ENCODE data around the gene OIT3. TPM values are rescaled to one million over a fixed set of nuclear protein-coding genes. Genes with fewer than 3 reads are reported as not detected.

OIT3 gene
- total RNA-seq, 1 donor from 2014 or later = not detected

DNA sequence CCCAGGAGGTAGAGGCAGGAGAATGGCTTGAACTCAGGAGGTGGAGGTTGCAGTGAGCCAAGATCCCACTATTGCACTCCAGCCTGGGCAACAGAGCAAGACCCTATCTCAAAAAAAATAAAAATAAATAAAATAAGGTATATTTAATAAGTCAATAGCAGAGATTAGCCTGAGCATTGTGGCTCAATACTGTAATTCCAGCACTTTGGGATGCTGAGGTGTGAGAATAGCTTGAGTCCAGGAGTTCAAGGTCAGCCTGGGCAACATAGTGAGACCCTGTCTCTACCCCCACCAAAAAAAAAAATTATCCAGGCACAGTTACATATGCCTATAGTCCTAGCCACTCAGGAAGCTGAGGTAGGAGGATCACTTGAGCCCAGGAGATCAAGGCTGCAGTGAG is 38.4 kb upstream of the OIT3 start:
- no peak overlapping the region for H3K4me3 Mint-ChIP-seq
- Histone ChIP-seq H2AFZ (replicated peaks) (no peak overlapping the region), H3K9me3 (ENCODE audit: low read depth) (no peaks in the 10 kb centered on the region), H4K20me1 (ENCODE audit: low read depth) (no peaks in the 10 kb centered on the region), H3K4me3 (no peak overlapping the region), H3F3A (ENCODE audit: low read depth) (no peaks in the 10 kb centered on the region), H3K4me2 (no peak overlapping the region), H3K27ac (no peak overlapping the region), H3K4me1 (no peaks in the 10 kb centered on the region), H3K79me2 (ENCODE audit: low read depth) (no peaks in the 10 kb centered on the region), H3K9ac (no peak overlapping the region), H3K36me3 (no peaks in the 10 kb centered on the region), H3K27me3 (no peaks in the 10 kb centered on the region)
- no peak for DNase-seq (ENCODE audit: low spot score)
- H3K36me3 Mint-ChIP-seq = peaks cover 6% of the 10 kb centered on the region
- TF ChIP-seq, protein P1, sequence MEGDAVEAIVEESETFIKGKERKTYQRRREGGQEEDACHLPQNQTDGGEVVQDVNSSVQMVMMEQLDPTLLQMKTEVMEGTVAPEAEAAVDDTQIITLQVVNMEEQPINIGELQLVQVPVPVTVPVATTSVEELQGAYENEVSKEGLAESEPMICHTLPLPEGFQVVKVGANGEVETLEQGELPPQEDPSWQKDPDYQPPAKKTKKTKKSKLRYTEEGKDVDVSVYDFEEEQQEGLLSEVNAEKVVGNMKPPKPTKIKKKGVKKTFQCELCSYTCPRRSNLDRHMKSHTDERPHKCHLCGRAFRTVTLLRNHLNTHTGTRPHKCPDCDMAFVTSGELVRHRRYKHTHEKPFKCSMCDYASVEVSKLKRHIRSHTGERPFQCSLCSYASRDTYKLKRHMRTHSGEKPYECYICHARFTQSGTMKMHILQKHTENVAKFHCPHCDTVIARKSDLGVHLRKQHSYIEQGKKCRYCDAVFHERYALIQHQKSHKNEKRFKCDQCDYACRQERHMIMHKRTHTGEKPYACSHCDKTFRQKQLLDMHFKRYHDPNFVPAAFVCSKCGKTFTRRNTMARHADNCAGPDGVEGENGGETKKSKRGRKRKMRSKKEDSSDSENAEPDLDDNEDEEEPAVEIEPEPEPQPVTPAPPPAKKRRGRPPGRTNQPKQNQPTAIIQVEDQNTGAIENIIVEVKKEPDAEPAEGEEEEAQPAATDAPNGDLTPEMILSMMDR (IDR thresholded peaks at IDR 0.05) = no peak
- TF ChIP-seq EZH2phosphoT487 (IDR thresholded peaks at IDR 0.05) = no peak
- TF ChIP-seq EZH2 (IDR thresholded peaks at IDR 0.05) = no peak
- H3K9me3 Mint-ChIP-seq = no peaks in the 10 kb centered on the region
- no peaks in the 10 kb centered on the region for H3K27me3 Mint-ChIP-seq (ENCODE audit: insufficient read depth, low read depth)
- H3K27ac Mint-ChIP-seq = no peak overlapping the region
- H3K4me1 Mint-ChIP-seq = no peaks in the 10 kb centered on the region

DNA sequence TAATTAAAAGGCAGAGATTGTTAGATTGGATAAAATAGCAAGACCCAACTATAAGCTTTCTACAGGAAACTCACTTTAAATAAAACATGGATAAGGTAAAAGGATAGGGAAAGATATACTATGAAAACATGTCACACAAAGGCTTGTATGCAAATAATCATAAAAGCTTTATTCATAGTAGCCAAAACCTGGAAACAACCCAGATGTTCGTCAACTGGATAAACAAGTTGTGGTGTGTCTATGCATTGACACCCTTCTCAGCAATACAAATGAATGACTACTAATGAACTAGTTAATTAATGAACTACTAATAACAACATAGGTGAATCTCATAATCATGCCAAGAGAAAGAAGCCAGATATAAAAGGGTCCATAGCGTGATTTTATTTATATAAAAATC is 37.7 kb upstream of the OIT3 start:
- Histone ChIP-seq H3K4me3 (no peak overlapping the region), H4K20me1 (ENCODE audit: low read depth) (no peaks in the 10 kb centered on the region), H3K27me3 (no peaks in the 10 kb centered on the region), H2AFZ (replicated peaks) (no peak overlapping the region), H3K79me2 (ENCODE audit: low read depth) (no peaks in the 10 kb centered on the region), H3F3A (ENCODE audit: low read depth) (no peaks in the 10 kb centered on the region), H3K9ac (no peak overlapping the region), H3K27ac (no peak overlapping the region), H3K4me2 (no peak overlapping the region), H3K4me1 (no peaks in the 10 kb centered on the region), H3K36me3 (no peaks in the 10 kb centered on the region), H3K9me3 (ENCODE audit: low read depth) (no peaks in the 10 kb centered on the region)
- Mint-ChIP-seq H3K36me3 (peaks cover 6% of the 10 kb centered on the region), H3K27ac (no peak overlapping the region), H3K4me3 (no peak overlapping the region), H3K4me1 (no peaks in the 10 kb centered on the region), H3K27me3 (ENCODE audit: insufficient read depth, low read depth) (no peaks in the 10 kb centered on the region), H3K9me3 (no peaks in the 10 kb centered on the region)
- no peak for TF ChIP-seq EZH2phosphoT487 (IDR thresholded peaks at IDR 0.05)
- TF ChIP-seq, protein P1 (IDR thresholded peaks at IDR 0.05) = no peak
- no peak for TF ChIP-seq EZH2 (IDR thresholded peaks at IDR 0.05)
- no peak for DNase-seq (ENCODE audit: low spot score)

DNA sequence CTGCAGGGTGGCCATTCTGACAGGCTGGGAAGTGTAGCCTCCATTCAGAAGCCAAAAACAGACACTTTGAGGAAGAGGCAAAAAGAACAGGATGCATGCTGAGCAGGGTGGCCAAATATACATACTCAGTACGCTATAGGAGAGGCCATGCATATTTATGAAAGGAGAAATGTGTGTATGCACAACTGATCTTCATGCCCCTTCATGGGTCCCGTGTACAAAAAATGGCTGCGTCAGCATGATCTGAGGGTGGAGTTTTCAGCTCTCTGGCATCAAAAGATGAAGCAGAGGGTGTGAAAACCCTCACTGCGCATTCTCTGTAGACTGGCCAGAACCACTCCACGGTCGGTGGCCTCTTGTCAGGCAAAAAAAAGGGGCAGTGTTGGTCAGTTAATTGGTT is 35.5 kb upstream of the OIT3 start:
- H3K4me3 ChIP-seq = no peak overlapping the region
- H3K27me3 ChIP-seq = no peaks in the 10 kb centered on the region
- Mint-ChIP-seq H3K27me3 (ENCODE audit: insufficient read depth, low read depth) (no peaks in the 10 kb centered on the region), H3K9me3 (no peaks in the 10 kb centered on the region), H3K27ac (no peak overlapping the region), H3K4me3 (no peak overlapping the region), H3K36me3 (peaks cover 4% of the 10 kb centered on the region), H3K4me1 (no peaks in the 10 kb centered on the region)
- no peaks in the 10 kb centered on the region for H3K4me1 ChIP-seq
- no peak overlapping the region for H2AFZ ChIP-seq (replicated peaks)
- no peak overlapping the region for H3K4me2 ChIP-seq
- H3K9me3 ChIP-seq (ENCODE audit: low read depth) = no peaks in the 10 kb centered on the region
- H4K20me1 ChIP-seq (ENCODE audit: low read depth) = no peaks in the 10 kb centered on the region
- H3K79me2 ChIP-seq (ENCODE audit: low read depth) = no peaks in the 10 kb centered on the region
- TF ChIP-seq EZH2 (IDR thresholded peaks at IDR 0.05) = no peak
- TF ChIP-seq EZH2phosphoT487 (IDR thresholded peaks at IDR 0.05) = no peak
- TF ChIP-seq, protein P1 (IDR thresholded peaks at IDR 0.05) = no peak
- H3F3A ChIP-seq (ENCODE audit: low read depth) = no peaks in the 10 kb centered on the region
- no peak overlapping the region for H3K27ac ChIP-seq
- no peaks in the 10 kb centered on the region for H3K36me3 ChIP-seq
- no peak overlapping the region for H3K9ac ChIP-seq
- DNase-seq (ENCODE audit: low spot score) = no peak
